Erythroblast (primary cell): ENCODE data around the gene LRRC46.

Experiments
- GATA1 ChIP-seq: IDR thresholded peaks from 2 replicates; pipeline ENCODE4 v1.6.1; 2011; ENCODE audit warnings: low read depth, mild to moderate bottlenecking, control low read depth, low read length, moderate library complexity
- POLR2A ChIP-seq: IDR thresholded peaks from 2 replicates; pipeline ENCODE4 v1.6.1; 2011; ENCODE audit warnings: mild to moderate bottlenecking, low read length

- TF ChIP-seq POLR2A (no peak), GATA1 (no peak)
Measured at GRCh38 chr17:47856830-47857229, 25.4 kb downstream of the LRRC46 start.
